Endometrial microvascular endothelial cells (primary cell): ENCODE results near the gene WDR6. TPM values are rescaled to one million over a fixed set of nuclear protein-coding genes. Genes with fewer than 3 reads are reported as not detected.

Source experiments
- in situ Hi-C: cut with HindIII; loops from 2 replicates; pipeline ENCODE4 v1.10.0; 2017; ENCODE audit warnings: low sequenced_read_pairs, low pct_unique_long_range_greater_than_20kb; ENCODE audit errors: inconsistent ontology term
- total RNA-seq: library from RNA; depleted of rRNA; stranded (reverse); fragments of >200 nt; gene quantifications from one replicate; pipeline ENCODE4 v1.2.3, GENCODE V29; 2015; ENCODE audit errors: inconsistent ontology term

The WDR6 gene, protein sequence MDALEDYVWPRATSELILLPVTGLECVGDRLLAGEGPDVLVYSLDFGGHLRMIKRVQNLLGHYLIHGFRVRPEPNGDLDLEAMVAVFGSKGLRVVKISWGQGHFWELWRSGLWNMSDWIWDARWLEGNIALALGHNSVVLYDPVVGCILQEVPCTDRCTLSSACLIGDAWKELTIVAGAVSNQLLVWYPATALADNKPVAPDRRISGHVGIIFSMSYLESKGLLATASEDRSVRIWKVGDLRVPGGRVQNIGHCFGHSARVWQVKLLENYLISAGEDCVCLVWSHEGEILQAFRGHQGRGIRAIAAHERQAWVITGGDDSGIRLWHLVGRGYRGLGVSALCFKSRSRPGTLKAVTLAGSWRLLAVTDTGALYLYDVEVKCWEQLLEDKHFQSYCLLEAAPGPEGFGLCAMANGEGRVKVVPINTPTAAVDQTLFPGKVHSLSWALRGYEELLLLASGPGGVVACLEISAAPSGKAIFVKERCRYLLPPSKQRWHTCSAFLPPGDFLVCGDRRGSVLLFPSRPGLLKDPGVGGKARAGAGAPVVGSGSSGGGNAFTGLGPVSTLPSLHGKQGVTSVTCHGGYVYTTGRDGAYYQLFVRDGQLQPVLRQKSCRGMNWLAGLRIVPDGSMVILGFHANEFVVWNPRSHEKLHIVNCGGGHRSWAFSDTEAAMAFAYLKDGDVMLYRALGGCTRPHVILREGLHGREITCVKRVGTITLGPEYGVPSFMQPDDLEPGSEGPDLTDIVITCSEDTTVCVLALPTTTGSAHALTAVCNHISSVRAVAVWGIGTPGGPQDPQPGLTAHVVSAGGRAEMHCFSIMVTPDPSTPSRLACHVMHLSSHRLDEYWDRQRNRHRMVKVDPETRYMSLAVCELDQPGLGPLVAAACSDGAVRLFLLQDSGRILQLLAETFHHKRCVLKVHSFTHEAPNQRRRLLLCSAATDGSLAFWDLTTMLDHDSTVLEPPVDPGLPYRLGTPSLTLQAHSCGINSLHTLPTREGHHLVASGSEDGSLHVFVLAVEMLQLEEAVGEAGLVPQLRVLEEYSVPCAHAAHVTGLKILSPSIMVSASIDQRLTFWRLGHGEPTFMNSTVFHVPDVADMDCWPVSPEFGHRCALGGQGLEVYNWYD
- 103 TPM for total RNA-seq

DNA sequence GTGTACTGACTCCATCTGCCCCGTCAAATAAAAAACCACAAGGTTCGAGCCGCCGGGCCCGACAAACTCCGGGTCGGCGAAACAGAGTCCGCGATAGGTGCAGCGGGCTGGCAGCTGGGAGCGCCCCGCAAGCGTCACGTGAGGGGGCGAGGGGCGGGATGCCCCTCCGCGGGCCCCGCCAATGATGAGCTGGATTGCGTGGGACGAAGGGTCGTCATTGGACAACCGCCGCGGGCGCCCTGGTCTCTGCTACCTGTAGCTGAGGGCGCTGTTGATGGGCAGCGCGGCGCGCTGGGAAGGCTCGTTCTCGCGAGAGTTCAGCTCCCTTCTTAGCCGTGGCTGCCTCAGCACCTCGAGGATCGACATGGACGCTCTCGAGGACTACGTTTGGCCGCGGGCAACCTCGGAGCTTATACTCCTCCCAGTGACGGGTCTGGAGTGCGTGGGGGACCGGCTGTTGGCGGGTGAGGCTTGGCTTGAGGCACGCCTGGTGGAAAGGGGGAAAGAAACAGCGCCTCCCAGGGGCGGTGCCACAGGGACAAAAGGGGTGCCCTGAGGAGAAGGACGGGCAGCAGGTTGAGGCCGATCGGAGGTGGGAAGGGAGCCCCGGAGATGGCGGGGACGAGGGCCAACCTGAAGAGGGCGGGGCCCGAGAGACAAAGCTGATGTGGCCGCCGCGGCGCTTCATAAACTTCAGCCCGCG, at the start of gene WDR6:
Gene WDR6 (plus strand): TSS at position 324 of the 703 bp plus-strand sequence. CDS start 41 bp downstream, at position 365.
- in situ Hi-C loops = no loop called here

DNA sequence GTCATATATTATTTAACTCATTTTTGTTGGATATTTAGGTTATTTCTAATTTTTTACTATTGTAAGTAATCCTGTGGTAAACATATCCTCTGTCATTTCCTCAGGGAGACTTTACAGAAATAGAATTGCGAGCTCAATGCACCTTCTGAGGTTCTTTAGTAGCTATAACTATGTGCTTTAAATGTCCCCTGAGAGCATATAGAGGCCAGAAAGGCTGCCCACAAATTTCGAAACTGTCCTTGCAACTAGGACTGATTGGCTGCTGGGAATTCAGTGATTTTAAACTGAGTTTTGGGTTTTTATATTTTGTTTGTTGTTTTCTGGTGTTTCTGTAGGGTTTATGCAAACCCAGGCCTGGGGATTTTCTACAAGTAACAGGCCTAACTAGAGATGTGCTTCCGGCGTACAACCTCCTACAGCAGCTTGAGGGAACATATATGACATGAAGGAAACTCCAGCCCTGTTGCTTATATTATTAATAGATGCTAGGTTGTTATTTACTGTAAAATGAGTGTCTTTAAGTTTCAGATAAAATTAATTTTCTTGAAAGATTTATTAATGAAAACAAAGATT, 46.3 kb upstream of the WDR6 start:
- in situ Hi-C loops = no loop called here

DNA sequence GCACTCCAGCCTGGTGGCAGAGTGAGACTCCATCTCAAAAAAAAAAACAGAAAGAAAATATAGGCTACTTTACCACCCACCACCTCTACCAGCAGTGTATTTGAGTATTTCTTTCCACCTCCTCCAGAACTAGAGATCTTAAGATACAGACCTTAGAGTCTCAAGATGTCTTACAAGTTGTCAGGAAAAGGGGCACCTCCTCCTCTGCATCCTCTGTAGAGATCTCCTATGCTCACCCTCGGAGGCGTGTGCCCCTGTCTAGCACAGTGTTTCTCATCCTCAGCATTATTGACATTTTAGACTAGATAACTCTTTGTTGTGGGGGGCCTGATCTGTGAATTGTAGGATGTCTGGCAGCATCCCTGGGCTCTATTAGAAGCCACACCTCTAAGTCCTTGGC, 44.9 kb upstream of the WDR6 start:
- in situ Hi-C loops = no loop called here

DNA sequence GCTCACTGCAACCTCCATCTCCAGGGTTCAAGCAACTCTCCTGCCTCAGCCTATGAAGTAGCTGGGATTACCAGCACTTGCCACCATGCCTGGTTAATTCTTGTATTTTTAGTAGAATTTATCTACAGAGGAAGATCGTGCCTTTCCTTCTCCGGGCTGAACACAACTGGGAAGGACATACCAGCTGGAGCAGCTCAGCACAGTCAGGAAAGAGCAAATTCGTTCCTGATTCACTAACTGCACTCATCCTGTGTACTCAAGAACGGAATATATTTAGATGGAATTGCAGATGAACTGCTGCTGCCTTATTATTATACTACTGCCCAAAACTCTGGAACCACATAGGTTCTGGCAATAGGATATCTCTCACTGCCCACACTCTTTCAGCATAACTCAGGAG, 44.3 kb upstream of the WDR6 start:
- in situ Hi-C loops = no loop called here

- in situ Hi-C loops = no loop called here
These were observed 43.6 kb upstream of the WDR6 start for GRCh38 chr3:48963591-48963990.

GRCh38 chr3:48966367-48966766, 40.8 kb upstream of the WDR6 start:
- in situ Hi-C loops = no loop called here

DNA sequence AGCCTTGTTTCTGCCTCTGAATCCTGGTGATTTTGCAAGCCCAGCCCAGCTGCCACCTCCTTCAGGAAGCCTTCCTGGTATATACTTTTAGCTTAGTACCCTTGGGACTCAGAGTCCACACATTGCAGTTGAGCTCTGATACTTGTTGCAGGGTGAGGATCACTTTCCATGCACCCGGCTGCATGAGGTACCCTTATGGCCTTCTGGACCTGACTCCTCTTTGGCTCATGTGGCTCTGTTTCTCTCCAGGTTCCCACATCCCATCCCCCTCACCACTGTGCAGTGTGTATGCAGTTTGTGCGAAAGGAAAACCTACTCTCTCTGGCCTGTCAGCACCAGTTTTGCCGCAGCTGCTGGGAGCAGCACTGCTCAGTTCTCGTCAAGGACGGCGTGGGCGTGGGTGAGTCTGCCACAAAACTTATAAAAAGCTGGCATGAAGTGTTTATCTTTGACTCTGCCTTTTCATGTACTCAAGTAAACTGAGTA, 40.3 kb upstream of the WDR6 start:
- in situ Hi-C loops = no loop called here

DNA sequence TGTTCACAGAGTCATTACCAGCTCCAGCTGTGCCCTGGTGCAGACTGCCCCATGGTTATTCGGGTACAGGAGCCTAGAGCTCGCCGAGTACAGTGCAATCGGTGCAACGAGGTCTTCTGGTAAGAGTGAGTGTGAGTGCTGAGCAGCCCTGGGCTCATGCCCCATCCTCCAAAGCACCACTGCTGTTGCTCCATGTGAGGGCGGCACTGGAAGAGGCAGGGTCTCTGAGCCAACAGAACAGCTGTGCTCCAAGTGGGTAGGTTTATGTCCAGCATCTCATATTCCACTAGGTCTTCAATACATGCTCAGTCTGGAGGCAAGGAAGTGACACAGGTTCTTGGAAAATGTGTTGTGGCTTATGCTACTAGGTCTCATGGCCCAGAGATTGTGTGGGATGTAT, 36.6 kb upstream of the WDR6 start:
- in situ Hi-C loops = no loop called here

GRCh38 chr3:48974076-48974864, 32.9 kb upstream of the WDR6 start:
- in situ Hi-C loops = no loop called here

GRCh38 chr3:48979451-48979850, 27.7 kb upstream of the WDR6 start:
- in situ Hi-C loops = no loop called here

DNA sequence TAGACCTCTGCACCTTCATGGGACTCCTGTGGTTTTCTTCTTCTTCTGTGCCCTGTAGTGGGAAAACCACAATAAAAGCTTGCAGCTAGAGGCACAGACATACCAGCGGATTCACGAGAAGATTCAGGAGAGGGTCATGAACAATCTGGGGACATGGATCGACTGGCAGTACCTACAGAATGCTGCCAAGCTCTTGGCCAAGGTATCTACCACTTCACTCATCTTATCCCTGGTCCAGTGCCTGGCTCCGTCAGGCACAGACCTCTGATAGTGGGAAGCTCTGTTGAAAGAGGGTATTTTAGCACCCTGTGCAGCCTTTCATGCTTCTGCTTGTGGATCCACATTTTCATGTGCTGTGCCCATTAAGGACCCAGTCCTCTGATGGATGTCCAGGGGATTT, 26.9 kb upstream of the WDR6 start:
- in situ Hi-C loops = no loop called here

- in situ Hi-C loops = no loop called here
These were observed 25.2 kb upstream of the WDR6 start for GRCh38 chr3:48982016-48982415.

GRCh38 chr3:48982686-48983085, 24.5 kb upstream of the WDR6 start:
- in situ Hi-C loops = no loop called here

GRCh38 chr3:48983096-48983495, 24.1 kb upstream of the WDR6 start:
- in situ Hi-C loops = no loop called here

DNA sequence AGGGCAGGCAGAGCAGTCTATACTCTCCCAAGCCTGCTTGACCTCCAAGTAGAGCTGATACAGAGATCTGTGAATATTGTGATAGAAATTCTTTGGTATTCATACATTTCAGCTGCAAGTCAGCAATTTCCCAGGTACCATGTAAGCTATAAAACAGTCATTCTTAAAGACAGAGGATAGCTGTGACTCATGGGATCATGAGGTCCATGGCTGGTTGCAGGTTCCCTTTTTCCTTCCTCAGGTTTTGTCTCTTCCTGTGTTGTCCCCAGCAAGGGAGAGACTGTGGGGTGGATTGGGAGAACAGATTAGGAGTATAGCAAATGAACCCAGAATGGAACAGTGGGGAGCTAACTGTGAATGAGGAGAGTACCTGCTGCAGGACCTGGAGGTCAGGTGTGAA, 22.5 kb upstream of the WDR6 start:
- in situ Hi-C loops = no loop called here

- in situ Hi-C loops = no loop called here
These were observed 21.3 kb upstream of the WDR6 start for GRCh38 chr3:48985831-48986376.

DNA sequence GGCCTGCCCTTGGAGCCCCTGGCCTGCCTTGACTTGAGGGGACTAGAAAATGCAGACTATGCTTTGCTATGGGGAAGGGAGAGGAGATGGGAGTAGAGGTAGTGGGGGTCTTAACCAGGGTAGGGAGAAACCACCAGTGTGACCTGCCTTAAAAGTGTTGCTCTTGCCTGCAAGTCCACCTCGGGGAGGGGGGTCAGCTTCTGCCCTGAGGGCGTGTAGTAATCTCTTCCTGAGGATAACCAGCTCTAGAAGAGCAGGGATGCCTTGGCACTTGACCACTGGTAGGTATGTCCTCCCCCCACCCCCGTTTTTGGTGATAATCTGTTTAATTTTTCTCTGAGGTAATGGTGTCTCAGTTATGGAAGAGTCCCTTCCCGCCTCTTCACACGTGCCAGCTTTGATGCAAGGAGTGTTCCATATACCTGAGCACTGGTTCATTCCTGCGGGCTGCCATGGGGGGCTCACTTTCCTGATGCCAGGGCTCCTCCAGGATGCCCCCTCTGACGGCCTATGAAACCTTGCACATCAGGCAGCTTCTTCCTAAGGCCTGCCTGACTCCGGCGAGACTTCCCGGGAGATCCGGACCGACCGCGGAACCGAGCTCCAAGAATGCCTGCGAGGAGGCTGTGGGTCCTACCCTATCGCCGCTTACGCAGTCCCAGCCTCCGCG, 17.9 kb upstream of the WDR6 start:
- in situ Hi-C loops = no loop called here
